Stomach (tissue), 4 donors: ENCODE measurements around the gene RBBP8NL.

Experiments used
- EP300 ChIP-seq: sonication (generic); formaldehyde crosslinking; IDR thresholded peaks from one replicate; pipeline ENCODE4 v1.6.1; 2017; ENCODE audit warnings: antibody characterized with exemption
- POLR2A ChIP-seq, 4 donors: fragments of 450-650 bp; IDR thresholded peaks; one replicate each; pipeline ENCODE4 v1.6.1; 2016; ENCODE audit warnings: antibody characterized with exemption in 4 of 4, control low read depth in 2 of 4, mild to moderate bottlenecking in 1 of 4, moderate library complexity in 1 of 4
- TF ChIP-seq, protein P1 (sequence below), 7 experiments: fragments of 450-650 bp in 4 of 7; fragments of 200-600 bp in 3 of 7; sonication (generic) in 3 of 7; IDR thresholded peaks; one replicate each; pipeline ENCODE4 v1.5.1; 2016 to 2019; ENCODE audit warnings: antibody characterized with exemption in 7 of 7, control low read depth in 2 of 7, mild to moderate bottlenecking in 1 of 7

DNA sequence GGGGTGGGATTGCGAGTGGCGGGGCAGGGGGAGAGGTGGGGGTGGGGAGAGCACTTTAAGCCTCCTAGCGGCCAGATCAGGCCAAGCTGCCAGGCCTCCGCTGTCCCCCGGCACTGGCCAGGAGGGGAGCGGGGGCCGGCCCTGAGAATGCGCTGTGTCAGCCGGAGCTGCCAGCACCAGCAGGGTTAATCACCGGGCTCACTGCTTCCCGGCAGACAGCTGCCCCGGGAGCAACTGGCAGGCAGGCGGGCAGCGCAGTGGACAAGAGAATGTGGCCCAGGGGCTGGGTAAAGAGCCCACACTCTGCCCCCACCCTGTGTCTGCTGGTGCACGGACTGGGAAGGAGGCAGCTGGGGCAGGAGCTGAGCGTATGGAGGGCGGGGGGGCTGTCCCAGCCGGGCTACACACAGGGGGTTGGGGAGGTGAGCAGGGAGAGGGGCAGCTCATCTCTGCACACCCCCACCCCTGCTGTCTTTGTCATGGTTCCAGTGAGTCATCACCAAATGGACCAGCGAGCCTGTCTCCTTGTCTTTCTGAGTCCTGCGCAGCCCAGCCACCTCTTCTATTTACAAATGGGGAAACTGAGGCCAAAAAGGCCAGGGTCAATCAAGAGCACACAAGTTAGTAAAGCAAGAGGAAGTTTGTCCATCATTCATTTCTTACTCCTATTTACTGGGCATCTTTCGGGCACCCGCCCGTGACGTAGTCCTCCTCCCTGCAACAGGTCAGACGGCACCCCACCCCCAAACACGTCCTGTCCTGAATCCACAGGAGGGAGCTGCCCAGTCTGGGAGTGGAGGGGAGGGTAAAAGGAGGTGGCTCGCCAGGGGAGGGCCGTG lies 58.1 kb downstream of the RBBP8NL start:
- TF ChIP-seq EP300 (no peak), POLR2A (IDR thresholded peaks at IDR 0.05) (no peak)
- TF ChIP-seq, protein P1, sequence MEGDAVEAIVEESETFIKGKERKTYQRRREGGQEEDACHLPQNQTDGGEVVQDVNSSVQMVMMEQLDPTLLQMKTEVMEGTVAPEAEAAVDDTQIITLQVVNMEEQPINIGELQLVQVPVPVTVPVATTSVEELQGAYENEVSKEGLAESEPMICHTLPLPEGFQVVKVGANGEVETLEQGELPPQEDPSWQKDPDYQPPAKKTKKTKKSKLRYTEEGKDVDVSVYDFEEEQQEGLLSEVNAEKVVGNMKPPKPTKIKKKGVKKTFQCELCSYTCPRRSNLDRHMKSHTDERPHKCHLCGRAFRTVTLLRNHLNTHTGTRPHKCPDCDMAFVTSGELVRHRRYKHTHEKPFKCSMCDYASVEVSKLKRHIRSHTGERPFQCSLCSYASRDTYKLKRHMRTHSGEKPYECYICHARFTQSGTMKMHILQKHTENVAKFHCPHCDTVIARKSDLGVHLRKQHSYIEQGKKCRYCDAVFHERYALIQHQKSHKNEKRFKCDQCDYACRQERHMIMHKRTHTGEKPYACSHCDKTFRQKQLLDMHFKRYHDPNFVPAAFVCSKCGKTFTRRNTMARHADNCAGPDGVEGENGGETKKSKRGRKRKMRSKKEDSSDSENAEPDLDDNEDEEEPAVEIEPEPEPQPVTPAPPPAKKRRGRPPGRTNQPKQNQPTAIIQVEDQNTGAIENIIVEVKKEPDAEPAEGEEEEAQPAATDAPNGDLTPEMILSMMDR (IDR thresholded peaks at IDR 0.05): peak in 3 of 7 experiments; percentile 20 to 52 (median 46)
